NCI-H2227 treated with DMSO at 0.1 percent for 48 hours (cell line): ENCODE results near the gene NAGS.
"Not testable (repeated sequence)": the region's sequence is repeated elsewhere in the genome, so short reads cannot be mapped to it uniquely, and the experiment has no call there.

Experiments used
- DNase-seq: peaks from one replicate; lab custom pipeline; 2025; lab: John Stamatoyannopoulos, UW

NAGS gene

DNA sequence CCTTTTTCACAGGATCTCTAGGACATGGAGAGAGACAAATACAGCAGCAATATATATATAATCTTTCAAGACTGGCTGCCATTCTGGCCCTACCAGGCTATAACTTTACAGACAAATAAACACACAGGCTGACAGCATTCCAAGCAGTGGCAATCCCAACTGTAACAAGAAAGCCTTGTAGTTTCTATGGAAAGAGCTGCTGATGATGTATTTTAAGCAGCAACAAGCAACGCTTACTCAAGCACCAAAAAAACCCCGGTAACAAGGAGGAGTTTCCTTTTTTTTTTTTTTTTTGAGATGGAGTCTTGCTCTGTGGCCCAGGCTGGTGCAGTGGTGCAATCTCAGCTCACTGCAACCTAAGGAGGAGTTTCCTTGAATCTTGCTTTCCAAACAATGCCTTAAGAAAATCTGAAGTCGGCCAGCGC is 38.9 kb downstream of the NAGS start:
- DNase-seq, result no peak

DNA sequence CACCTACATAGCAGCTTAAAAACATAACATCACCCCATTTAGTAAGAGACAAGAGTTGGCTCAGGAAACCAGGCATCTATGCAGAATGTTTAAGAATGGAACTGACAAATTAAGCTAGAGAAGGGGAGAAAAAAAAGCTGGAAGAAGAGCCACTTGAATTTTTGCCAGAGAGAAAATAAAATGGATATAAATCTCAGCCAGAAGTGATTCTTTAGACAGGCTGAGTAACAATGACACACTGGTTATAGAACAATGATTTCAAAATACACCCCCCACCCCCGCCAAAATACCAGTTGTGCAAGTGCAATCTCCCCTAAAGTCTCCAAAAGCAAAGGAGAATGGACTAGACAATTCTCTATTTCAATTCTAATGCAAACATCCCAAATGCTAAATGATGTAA is 39.6 kb downstream of the NAGS start:
- no peak for DNase-seq

DNA sequence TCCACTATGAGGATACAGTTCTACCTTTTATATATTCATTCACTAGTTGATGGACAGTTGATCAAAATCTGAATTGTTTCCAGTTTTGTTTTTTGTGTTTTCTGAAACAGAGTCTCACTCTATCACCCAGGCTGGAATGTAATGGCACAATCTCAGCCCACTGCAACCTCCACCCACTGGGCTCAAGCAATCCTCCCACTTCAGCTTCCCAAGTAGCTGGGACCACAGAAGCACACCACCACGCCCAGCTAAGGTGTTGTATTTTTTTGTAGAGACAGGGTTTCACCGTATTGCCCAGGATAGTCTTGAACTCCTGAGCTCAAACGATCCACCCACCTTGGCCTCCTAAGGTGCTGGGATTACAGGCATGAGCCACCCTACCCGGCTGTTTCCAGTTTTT is 41.1 kb downstream of the NAGS start:
- DNase-seq, result no peak

DNA sequence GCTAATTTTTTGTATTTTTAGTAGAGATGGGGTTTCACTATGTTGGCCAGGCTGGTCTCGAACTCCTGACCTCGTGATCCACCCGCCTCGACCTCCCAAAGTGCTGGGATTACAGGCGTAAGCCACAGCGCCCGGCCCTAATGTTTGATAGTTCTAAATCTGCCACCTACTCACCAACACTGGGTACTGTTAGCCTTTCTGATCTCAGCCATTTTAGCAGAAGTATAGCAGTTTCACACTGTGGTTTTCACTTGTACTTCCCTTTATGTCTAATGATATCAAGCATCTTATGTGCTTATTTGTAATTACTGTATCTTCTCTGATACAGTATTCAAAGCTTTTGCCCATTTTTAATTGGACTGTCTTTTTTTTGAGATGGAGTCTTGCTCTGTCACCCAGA is 42.5 kb downstream of the NAGS start:
- not testable (repeated sequence) for DNase-seq

DNA sequence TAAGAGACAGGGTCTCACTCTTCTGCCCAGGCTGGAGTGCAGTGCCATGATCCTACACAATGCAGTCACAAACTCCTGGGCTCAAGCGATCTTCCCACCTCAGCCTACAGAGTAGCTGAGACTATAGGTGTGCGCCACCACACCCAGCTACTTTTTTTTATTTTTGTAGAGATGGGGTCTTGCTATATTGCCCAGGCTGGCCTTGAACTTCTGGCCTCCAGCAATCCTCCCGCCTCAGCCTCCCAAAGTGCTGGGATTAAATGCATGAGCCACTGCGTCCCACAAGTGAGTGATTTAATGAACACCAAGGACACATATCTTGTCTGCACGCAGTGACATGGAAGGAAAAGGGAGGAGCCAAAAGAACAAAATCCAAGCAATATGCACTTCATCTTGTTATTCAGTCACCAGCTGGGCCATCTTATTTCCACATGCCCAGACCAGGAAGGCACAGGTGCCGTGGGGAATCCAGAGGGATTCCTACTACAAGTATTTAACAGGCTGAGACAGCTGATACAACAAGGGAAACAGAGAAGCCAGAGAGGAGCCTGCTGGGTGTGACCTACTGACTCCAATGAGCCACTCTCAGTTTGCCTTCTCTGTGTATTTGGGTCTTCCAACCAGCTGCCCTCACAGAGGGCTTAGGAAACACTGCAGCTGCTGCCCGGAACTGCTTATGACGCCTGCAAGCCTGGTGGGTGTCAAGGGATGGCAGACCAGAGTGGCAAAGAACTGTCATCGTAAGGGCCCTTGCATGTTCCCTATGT is 45.1 kb downstream of the NAGS start:
- DNase-seq, result no peak

DNA sequence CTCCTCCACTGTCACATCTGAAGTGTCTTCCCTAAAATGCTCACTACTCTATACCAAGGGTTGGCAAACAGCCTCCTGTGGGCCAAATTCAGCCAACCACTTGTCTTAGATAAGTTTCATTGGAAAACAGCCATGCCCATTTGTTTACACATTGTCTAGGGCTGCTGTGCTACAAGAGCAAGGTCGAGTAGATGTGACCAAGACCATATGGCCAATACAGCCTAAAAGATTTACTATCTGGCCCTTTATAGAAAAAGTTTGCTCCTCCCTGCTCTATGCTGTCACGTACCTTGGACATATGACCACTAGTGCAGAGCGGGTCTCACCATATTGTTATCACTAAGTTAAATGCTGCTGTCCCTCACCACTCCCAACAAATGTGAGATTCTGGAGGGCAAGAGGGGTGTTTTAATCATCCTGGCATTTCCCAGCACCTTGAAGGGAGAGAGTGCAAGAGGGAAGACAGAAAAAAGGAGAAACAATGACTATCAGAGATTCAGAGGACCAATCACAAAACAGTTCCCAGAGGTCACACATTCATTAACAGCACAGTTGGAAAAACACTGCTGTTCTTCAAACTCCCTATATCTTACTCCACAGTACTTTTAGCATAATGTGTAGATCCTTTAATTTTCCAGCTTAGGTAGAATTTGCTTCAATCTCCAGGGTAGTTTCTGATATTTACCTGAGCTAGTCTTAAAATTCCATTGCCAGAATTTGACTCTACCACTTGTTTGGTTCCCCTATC is 48.9 kb downstream of the NAGS start:
- no peak for DNase-seq
